Liver (tissue), 9 donors: ENCODE measurements around the gene FADS2. TPM values are rescaled to one million over a fixed set of nuclear protein-coding genes. Genes with fewer than 3 reads are reported as not detected.
A peak's percentile ranks its signal among the peaks of the same experiment; 100 is the strongest.

Experiments
- DNase-seq: peaks from one replicate; pipeline ENCODE4 v3.0.0-alpha.2; 2017; ENCODE audit warnings: low spot score
- H3K27ac ChIP-seq, 2 donors: one replicate each; pipeline ENCODE4 v1.7.0; 2013; ENCODE audit warnings: inconsistent platforms in 2 of 2, low read length in 2 of 2, control low read depth in 1 of 2, low read depth in 1 of 2, mild to moderate bottlenecking in 1 of 2
- H3K27me3 ChIP-seq, 4 donors: one replicate each; pipeline versions ENCODE4 v1.6.1 to v1.7.0; 2013; ENCODE audit warnings: low read length in 3 of 4, inconsistent platforms in 1 of 4, mild to moderate bottlenecking in 1 of 4, moderate library complexity in 1 of 4; ENCODE audit not compliant: control insufficient read depth in 4 of 4, insufficient read depth in 4 of 4
- H3K36me3 ChIP-seq, 4 donors: one replicate each; pipeline versions ENCODE4 v1.6.1 to v1.7.0; 2013; ENCODE audit warnings: low read length in 3 of 4, mild to moderate bottlenecking in 3 of 4, low read depth in 1 of 4, moderate library complexity in 1 of 4; ENCODE audit not compliant: control insufficient read depth in 4 of 4, insufficient read depth in 3 of 4
- H3K4me1 ChIP-seq, 4 donors: one replicate each; pipeline versions ENCODE4 v1.6.1 to v1.7.0; 2013; ENCODE audit warnings: low read length in 3 of 4, mild to moderate bottlenecking in 3 of 4, moderate library complexity in 1 of 4; ENCODE audit not compliant: control insufficient read depth in 4 of 4, insufficient read depth in 4 of 4
- H3K4me3 ChIP-seq, 3 donors: one replicate each; pipeline versions ENCODE4 v1.6.1 to v1.7.0; 2013; ENCODE audit warnings: low read length in 3 of 3, control low read depth in 1 of 3, low read depth in 1 of 3, mild to moderate bottlenecking in 1 of 3
- H3K9ac ChIP-seq, 2 donors: one replicate each; pipeline ENCODE4 v1.7.0; 2013; ENCODE audit warnings: low read length in 2 of 2, mild to moderate bottlenecking in 2 of 2, moderate library complexity in 2 of 2, control low read depth in 1 of 2, low read depth in 1 of 2
- H3K9me3 ChIP-seq, 4 donors: one replicate each; pipeline versions ENCODE4 v1.6.1 to v1.7.0; 2013; ENCODE audit warnings: low read length in 3 of 4; ENCODE audit not compliant: control insufficient read depth in 4 of 4
- ATF3 ChIP-seq: IDR thresholded peaks from 2 replicates; pipeline ENCODE4 v1.6.1; 2016; ENCODE audit warnings: antibody characterized with exemption
- CTCF ChIP-seq: fragments of 150-350 bp; IDR thresholded peaks from 2 replicates; pipeline ENCODE4 v1.5.1; 2017; ENCODE audit warnings: improper control_type of control experiment, low read depth, low read length; ENCODE audit not compliant: missing input control
- EGR1 ChIP-seq, 2 donors: IDR thresholded peaks; 2 replicates each; pipeline ENCODE4 v1.6.1; 2016 to 2018; ENCODE audit warnings: antibody characterized with exemption in 2 of 2, low read depth in 2 of 2
- FOXA1 ChIP-seq: IDR thresholded peaks from 2 replicates; pipeline ENCODE4 v1.6.1; 2016; ENCODE audit warnings: antibody characterized with exemption
- FOXA2 ChIP-seq: IDR thresholded peaks from 2 replicates; pipeline ENCODE4 v1.6.1; 2016; ENCODE audit warnings: antibody characterized with exemption
- GABPA ChIP-seq, 2 donors: IDR thresholded peaks in 1 of 2; conservative IDR thresholded peaks in 1 of 2; 2 replicates each; pipeline ENCODE4 v1.6.1; 2016; ENCODE audit warnings: antibody characterized with exemption in 2 of 2, mild to moderate bottlenecking in 1 of 2, moderate library complexity in 1 of 2
- HNF4A ChIP-seq, 2 donors: conservative IDR thresholded peaks; 2 replicates each; pipeline ENCODE4 v1.6.1; 2016; ENCODE audit warnings: antibody characterized with exemption in 2 of 2, mild to moderate bottlenecking in 2 of 2
- HNF4G ChIP-seq: IDR thresholded peaks from 2 replicates; pipeline ENCODE4 v1.6.1; 2016; ENCODE audit warnings: antibody characterized with exemption
- JUND ChIP-seq, 2 donors: IDR thresholded peaks; 2 replicates each; pipeline ENCODE4 v1.6.1; 2016; ENCODE audit warnings: antibody characterized with exemption in 2 of 2
- NR2F2 ChIP-seq: IDR thresholded peaks from 2 replicates; pipeline ENCODE4 v1.6.1; 2016; ENCODE audit warnings: antibody characterized with exemption
- RAD21 ChIP-seq, 2 donors: IDR thresholded peaks; 2 replicates each; pipeline ENCODE4 v1.6.1; 2016; ENCODE audit warnings: antibody characterized with exemption in 2 of 2, mild to moderate bottlenecking in 2 of 2
- REST ChIP-seq: IDR thresholded peaks from 2 replicates; pipeline ENCODE4 v1.6.1; 2016; ENCODE audit warnings: antibody characterized with exemption, mild to moderate bottlenecking
- RXRA ChIP-seq, 2 donors: IDR thresholded peaks; 2 replicates each; pipeline ENCODE4 v1.6.1; 2017 to 2018; ENCODE audit warnings: antibody characterized with exemption in 2 of 2, mild to moderate bottlenecking in 1 of 2
- SP1 ChIP-seq: IDR thresholded peaks from 2 replicates; pipeline ENCODE4 v1.6.1; 2018; ENCODE audit warnings: antibody characterized with exemption, mild to moderate bottlenecking
- TAF1 ChIP-seq: conservative IDR thresholded peaks from 2 replicates; pipeline ENCODE4 v1.6.1; 2016; ENCODE audit warnings: antibody characterized with exemption, mild to moderate bottlenecking
- YY1 ChIP-seq: IDR thresholded peaks from 2 replicates; pipeline ENCODE4 v1.6.1; 2016; ENCODE audit warnings: antibody characterized with exemption, mild to moderate bottlenecking
- ZBTB33 ChIP-seq: IDR thresholded peaks from 2 replicates; pipeline ENCODE4 v1.6.1; 2016; ENCODE audit warnings: antibody characterized with exemption
- WGBS: extraction: QIAGEN DNeasy Blood & Tissue Kit; methylation state at CpG from one replicate; pipeline ENCODE4 v1.1.7; 2013; 5-methylcytosine and 5-hydroxymethylcytosine counted together
- polyA plus RNA-seq, 2 donors: library from polyadenylated mRNA; stranded (reverse) in 1 of 2; unstranded in 1 of 2; fragments of 200-250 nt in 1 of 2; fragments of >200 nt in 1 of 2; fragmentation: Nextera tagmentation in 1 of 2; extraction: Ambion mirVana in 1 of 2; gene quantifications; one replicate each; pipeline versions ENCODE4 v1.2.1 to v1.2.3, GENCODE V29; 2013 to 2015
- total RNA-seq, 2 donors: library from RNA; depleted of rRNA; stranded (reverse); fragments of >200 nt; gene quantifications; one replicate each; pipeline ENCODE4 v1.2.3, GENCODE V29; 2014
- TF ChIP-seq, protein P1 (sequence below): IDR thresholded peaks from 2 replicates; pipeline ENCODE4 v1.6.1; 2016; ENCODE audit warnings: antibody characterized with exemption
- donor health status: healthy.
- donor health status: healthy.
- donor health status: healthy.
- donor health status: healthy.
- donor health status: healthy.

Gene FADS2
- total and polyA plus RNA-seq, 4 donors = 2.8 to 281 (median 84.9) TPM

- TF ChIP-seq RXRA (IDR thresholded peaks at IDR 0.05) = peak; percentile 59 to 67
Observed at GRCh38 chr11:61846362-61847020, 18.4 kb downstream of the FADS2 start (continued).

- Histone ChIP-seq H3K9ac (no peak overlapping the region), H3K27ac (no peak overlapping the region), H3K4me3 (no peak overlapping the region), H3K9me3 (no peaks in the 10 kb centered on the region), H3K4me1 (peaks cover 0 to 14% (median 1%) of the 10 kb centered on the region in 4 donors), H3K36me3 (peaks cover 4 to 31% (median 17%) of the 10 kb centered on the region in 4 donors), H3K27me3 (no peaks in the 10 kb centered on the region)
- 93% methylated on average over 18 of the region's 18 CpGs for WGBS
- TF ChIP-seq, protein P1, sequence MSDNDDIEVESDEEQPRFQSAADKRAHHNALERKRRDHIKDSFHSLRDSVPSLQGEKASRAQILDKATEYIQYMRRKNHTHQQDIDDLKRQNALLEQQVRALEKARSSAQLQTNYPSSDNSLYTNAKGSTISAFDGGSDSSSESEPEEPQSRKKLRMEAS = no peak
- no peak for TF ChIP-seq ATF3
- no peak for TF ChIP-seq HNF4A (conservative IDR thresholded peaks at IDR 0.05)
- no peak for TF ChIP-seq SP1
- no peak for TF ChIP-seq GABPA (IDR thresholded peaks at IDR 0.05 in 1 of 2, conservative IDR thresholded peaks at IDR 0.05 in 1 of 2)
- no peak for TF ChIP-seq REST
- no peak for TF ChIP-seq ZBTB33
- no peak for TF ChIP-seq YY1
- TF ChIP-seq FOXA2 = no peak
- no peak for TF ChIP-seq HNF4G
- no peak for TF ChIP-seq JUND (IDR thresholded peaks at IDR 0.05)
- no peak for TF ChIP-seq NR2F2
- TF ChIP-seq FOXA1 = no peak
- no peak for TF ChIP-seq EGR1 (IDR thresholded peaks at IDR 0.05; ENCODE audit: low read depth in 2 of 2)
- no peak for TF ChIP-seq RAD21 (IDR thresholded peaks at IDR 0.05)
- no peak for TF ChIP-seq RXRA (IDR thresholded peaks at IDR 0.05)
- no peak for TF ChIP-seq TAF1
- no peak for TF ChIP-seq CTCF
- no peak for DNase-seq
Observed at GRCh38 chr11:61847914-61848581, 19.9 kb downstream of the FADS2 start.
